COLO668 (cell line): ENCODE measurements around the gene WDR26.
"Not testable (repeated sequence)": the region's sequence is repeated elsewhere in the genome, so short reads cannot be mapped to it uniquely, and the experiment has no call there.

Experiments
- DNase-seq: peaks from one replicate; lab custom pipeline; 2025; ENCODE audit not compliant: unreplicated experiment; lab: John Stamatoyannopoulos, UW

Gene WDR26

GRCh38 chr1:224434691-224435317 lies at the start of gene WDR26:
WDR26 (minus strand) TSS chr1:224434797.
- peak; percentile 89 for DNase-seq

- not testable (repeated sequence) for DNase-seq
These were observed 48.6 kb upstream of the WDR26 start for GRCh38 chr1:224483206-224483605.

- DNase-seq: no peak
These were observed 48.0 kb upstream of the WDR26 start for GRCh38 chr1:224482619-224483018.

GRCh38 chr1:224481601-224482000 lies 47.0 kb upstream of the WDR26 start:
- no peak for DNase-seq

GRCh38 chr1:224480888-224481459 lies 46.4 kb upstream of the WDR26 start:
- not testable (repeated sequence) for DNase-seq

- not testable (repeated sequence) for DNase-seq
These were observed 45.6 kb upstream of the WDR26 start for GRCh38 chr1:224480200-224480599.

GRCh38 chr1:224472806-224473205 lies 38.2 kb upstream of the WDR26 start:
- DNase-seq: no peak

- DNase-seq: no peak
These were observed 31.6 kb upstream of the WDR26 start for GRCh38 chr1:224466154-224466553.

- DNase-seq: no peak
These were observed 25.4 kb upstream of the WDR26 start for GRCh38 chr1:224459966-224460365.

- no peak for DNase-seq
These were observed 24.4 kb upstream of the WDR26 start for GRCh38 chr1:224458996-224459395.

GRCh38 chr1:224458296-224458695 lies 23.7 kb upstream of the WDR26 start:
- DNase-seq: no peak

GRCh38 chr1:224457782-224458144 lies 23.2 kb upstream of the WDR26 start:
- DNase-seq: no peak

- DNase-seq: no peak
These were observed 22.0 kb upstream of the WDR26 start for GRCh38 chr1:224456637-224456953.

- DNase-seq: peak; percentile 58
These were observed 19.9 kb upstream of the WDR26 start for GRCh38 chr1:224454402-224455055.

- DNase-seq: no peak
These were observed 16.2 kb upstream of the WDR26 start for GRCh38 chr1:224450561-224451350.

GRCh38 chr1:224450159-224450558 lies 15.6 kb upstream of the WDR26 start:
- DNase-seq: no peak

GRCh38 chr1:224448453-224449017 lies 13.9 kb upstream of the WDR26 start:
- DNase-seq: no peak

GRCh38 chr1:224447971-224448370 lies 13.4 kb upstream of the WDR26 start:
- no peak for DNase-seq

GRCh38 chr1:224447251-224447650 lies 12.7 kb upstream of the WDR26 start:
- DNase-seq: no peak

GRCh38 chr1:224438989-224439388 lies 4.4 kb upstream of the WDR26 start:
- DNase-seq: no peak

- peak; percentile 19 for DNase-seq
These were observed 1.4 kb upstream of the WDR26 start for GRCh38 chr1:224435999-224436398.
